Prostate gland (tissue), 2 donors: ENCODE data around the gene SEC14L3.

Experiments used
- CTCF ChIP-seq, 4 experiments: fragments of 200-600 bp in 2 of 4; fragments of 450-650 bp in 2 of 4; sonication (generic) in 2 of 4; IDR thresholded peaks; 1 replicate in 3 of 4; 2 replicates in 1 of 4; pipeline ENCODE4 v1.5.1; 2016 to 2019; ENCODE audit warnings: antibody characterized with exemption in 4 of 4, mild to moderate bottlenecking in 2 of 4, moderate library complexity in 2 of 4
- POLR2A ChIP-seq: fragments of 450-650 bp; IDR thresholded peaks from one replicate; pipeline ENCODE4 v1.6.1; 2016; ENCODE audit warnings: antibody characterized with exemption, mild to moderate bottlenecking

- TF ChIP-seq CTCF (IDR thresholded peaks at IDR 0.05) (no peak), POLR2A (no peak)
Measured at GRCh38 chr22:30490399-30490798, 18.6 kb upstream of the SEC14L3 start.
